ENCODE data around the gene ARHGAP10. TPM values are rescaled to one million over a fixed set of nuclear protein-coding genes. Genes with fewer than 3 reads are reported as not detected.
A peak's percentile ranks its signal among the peaks of the same experiment; 100 is the strongest.

ARHGAP10 gene
- total and polyA plus RNA-seq, 10 of the 15 experiments (the other 5 are each of a cell fraction or from before 2014, with no cell fraction given) = 1.3 to 25.8 (median 17.2) TPM

GRCh38 chr4:147837435-147837834 is 105.5 kb downstream of the ARHGAP10 start:
- no TSS peak for BruUV-seq (replicated peaks)
- H3K4me3 ChIP-seq = peak overlapping the region; percentile 46; the same call in 1 of the 2 replicates
- intact Hi-C loops (cut with micrococcal nuclease; ENCODE audit: unreplicated experiment) = loop anchor here (5.0 kb wide), 1 partner anchor 50 kb away; no protein-coding TSS in a partner anchor
- no peak overlapping the region for H2AFZ ChIP-seq (ENCODE audit: control insufficient read depth, low read depth, low read length)
- H3K27ac ChIP-seq (ENCODE audit: control insufficient read depth, insufficient read depth) = peak overlapping the region; percentile 65
- H3K79me2 ChIP-seq (ENCODE audit: control insufficient read depth, insufficient read depth, low read length) = peaks cover 8% of the 10 kb centered on the region
- peaks cover 9% of the 10 kb centered on the region for H3K9me3 ChIP-seq (replicated peaks; ENCODE audit: control insufficient read depth, insufficient read depth, low read length)
- DNase-seq (ENCODE audit: low read depth, low spot score) = no peak
- SMC1A ChIA-PET (ENCODE audit: uncharacterized antibody, unreplicated experiment) = interaction anchor here (0.7 to 4.6 kb wide), 27 partner anchors 8 to 220 kb away, joined by 3 to 31 read pairs (median 4); partner anchors contain the start of gene TMEM184C
- no peak overlapping the region for H3K9ac ChIP-seq (ENCODE audit: control insufficient read depth, insufficient read depth, low read length)
- no peaks in the 10 kb centered on the region for H3K27me3 ChIP-seq (replicated peaks in 1 of 2; ENCODE audit: control insufficient read depth in 2 of 2, insufficient read depth in 2 of 2, low read length in 1 of 2)
- WGBS (ENCODE audit: insufficient coverage, insufficient replicate concordance, low lambda C conversion rate, missing lambda C conversion rate) = 100% methylated on average over 1 of the region's 1 CpG
- peaks cover 0 to 2% of the 10 kb centered on the region in 2 experiments; a peak in 1 of 4 replicates for H3K36me3 ChIP-seq (ENCODE audit: control insufficient read depth in 2 of 2, insufficient read depth in 2 of 2, low read length in 1 of 2)
- H4K20me1 ChIP-seq (ENCODE audit: control insufficient read depth, insufficient read depth) = no peaks in the 10 kb centered on the region
- ATAC-seq = peak; percentile 86
- peak overlapping the region; percentile 80 for H3K4me2 ChIP-seq (ENCODE audit: control insufficient read depth, insufficient read depth)
- peaks cover 21% of the 10 kb centered on the region; the same call in 1 of the 2 replicates for H3K4me1 ChIP-seq (ENCODE audit: control insufficient read depth, insufficient read depth, low read length)
- in situ Hi-C loops (cut with MboI) = no loop called here
- RAD21 ChIA-PET (ENCODE audit: unreplicated experiment) = interaction anchor here (0.7 to 13.3 kb wide), 19 partner anchors 9 to 154 kb away, joined by 3 to 100 read pairs (median 4); partner anchors contain the start of genes ARHGAP10 and PRMT9
- FAIRE-seq = no peak
- POLR2A ChIA-PET = interaction anchor here (1.2 to 1.4 kb wide), 3 partner anchors 13 to 127 kb away, joined by 3 to 4 read pairs (median 3); no protein-coding TSS in a partner anchor
- CTCF ChIA-PET = interaction anchor here (0.6 to 14.5 kb wide), 13 partner anchors 10 to 153 kb away, joined by 3 to 197 read pairs (median 10); partner anchors contain the start of gene PRMT9
- TF ChIP-seq POLR2A (IDR thresholded peaks at IDR 0.05; ENCODE audit: low read depth, low read length) (no peak), MXI1 (IDR thresholded peaks at IDR 0.05; ENCODE audit: low read depth, low read length) (no peak), BMI1 (IDR thresholded peaks at IDR 0.05; ENCODE audit: borderline replicate concordance) (no peak), E2F4 (IDR thresholded peaks at IDR 0.05; ENCODE audit: low read depth, low read length) (no peak), RAD51 (IDR thresholded peaks at IDR 0.05) (no peak), NBN (IDR thresholded peaks at IDR 0.05) (no peak), KDM1A (IDR thresholded peaks at IDR 0.05; ENCODE audit: borderline replicate concordance) (no peak), TCF3 (IDR thresholded peaks at IDR 0.05; ENCODE audit: borderline replicate concordance, insufficient read depth, low read depth, low read length) (no peak), CTCF (IDR thresholded peaks at IDR 0.05 in 2 of 3, conservative IDR thresholded peaks at IDR 0.05 in 1 of 3; ENCODE audit: control insufficient read depth in 2 of 3, extremely low read depth in 1 of 3, insufficient read depth in 1 of 3, low read depth in 3 of 3, low read length in 3 of 3) (peak; percentile 7 to 41 (median 34); a peak in 3 of 6 replicates), RAD21 (IDR thresholded peaks at IDR 0.05; ENCODE audit: insufficient read depth, low read depth, low read length) (0 out of 2 replicates have a peak, but pooled peaks have one; percentile 3), RELA (IDR thresholded peaks at IDR 0.05; ENCODE audit: borderline replicate concordance, partially characterized antibody) (no peak), BHLHE40 (IDR thresholded peaks at IDR 0.05; ENCODE audit: borderline replicate concordance in 1 of 2, low read depth in 2 of 2, low read length in 1 of 2) (no peak), ZBTB4 (CRISPR knock-in tag; IDR thresholded peaks at IDR 0.05) (no peak), SMAD5 (IDR thresholded peaks at IDR 0.05; ENCODE audit: low read depth) (no peak), FOXM1 (IDR thresholded peaks at IDR 0.05; ENCODE audit: low read depth, low read length) (no peak), IKZF2 (IDR thresholded peaks at IDR 0.05) (no peak), NR2C1 (IDR thresholded peaks at IDR 0.05) (no peak)

Measured in GM12878 (cell line).